CD4-positive, alpha-beta T cell treated with Interleukin-4 for 1 hour (primary cell): Measurements from ENCODE around the gene AKAP3.

Source experiments
- DNase-seq, 2 donors: peaks; one replicate each; pipeline ENCODE4 v3.0.0-alpha.2; 2020 to 2022

Gene AKAP3

GRCh38 chr12:4595881-4596280 lies 53.0 kb downstream of the AKAP3 start:
- DNase-seq = no peak

GRCh38 chr12:4591180-4591687 lies 57.6 kb downstream of the AKAP3 start:
- DNase-seq = no peak

GRCh38 chr12:4589941-4590340 lies 58.9 kb downstream of the AKAP3 start:
- DNase-seq = no peak

GRCh38 chr12:4588916-4589315 lies 59.9 kb downstream of the AKAP3 start:
- no peak for DNase-seq

- no peak for DNase-seq
These were observed 61.7 kb downstream of the AKAP3 start for GRCh38 chr12:4587108-4587507.

GRCh38 chr12:4586500-4586899 lies 62.4 kb downstream of the AKAP3 start:
- no peak for DNase-seq

- DNase-seq = no peak
These were observed 64.0 kb downstream of the AKAP3 start for GRCh38 chr12:4584896-4585295.

GRCh38 chr12:4584281-4584680 lies 64.6 kb downstream of the AKAP3 start:
- DNase-seq = no peak

- no peak for DNase-seq
These were observed 68.6 kb downstream of the AKAP3 start for GRCh38 chr12:4580281-4580688.

GRCh38 chr12:4579305-4580102 lies 69.3 kb downstream of the AKAP3 start:
- DNase-seq = peak in 1 of 2 donors; percentile 10

GRCh38 chr12:4572680-4573079 lies 76.2 kb downstream of the AKAP3 start:
- no peak for DNase-seq

GRCh38 chr12:4569261-4569660 lies 79.6 kb downstream of the AKAP3 start:
- DNase-seq = no peak

- peak in 1 of 2 donors; percentile 6 for DNase-seq
These were observed 81.6 kb downstream of the AKAP3 start for GRCh38 chr12:4567073-4567881.

GRCh38 chr12:4566474-4566873 lies 82.4 kb downstream of the AKAP3 start:
- no peak for DNase-seq
